Measurements from ENCODE around the gene WASF2. TPM values are rescaled to one million over a fixed set of nuclear protein-coding genes. Genes with fewer than 3 reads are reported as not detected.

WASF2 gene
- total RNA-seq, 1 experiment from 2014 or later, result 104 TPM

DNA sequence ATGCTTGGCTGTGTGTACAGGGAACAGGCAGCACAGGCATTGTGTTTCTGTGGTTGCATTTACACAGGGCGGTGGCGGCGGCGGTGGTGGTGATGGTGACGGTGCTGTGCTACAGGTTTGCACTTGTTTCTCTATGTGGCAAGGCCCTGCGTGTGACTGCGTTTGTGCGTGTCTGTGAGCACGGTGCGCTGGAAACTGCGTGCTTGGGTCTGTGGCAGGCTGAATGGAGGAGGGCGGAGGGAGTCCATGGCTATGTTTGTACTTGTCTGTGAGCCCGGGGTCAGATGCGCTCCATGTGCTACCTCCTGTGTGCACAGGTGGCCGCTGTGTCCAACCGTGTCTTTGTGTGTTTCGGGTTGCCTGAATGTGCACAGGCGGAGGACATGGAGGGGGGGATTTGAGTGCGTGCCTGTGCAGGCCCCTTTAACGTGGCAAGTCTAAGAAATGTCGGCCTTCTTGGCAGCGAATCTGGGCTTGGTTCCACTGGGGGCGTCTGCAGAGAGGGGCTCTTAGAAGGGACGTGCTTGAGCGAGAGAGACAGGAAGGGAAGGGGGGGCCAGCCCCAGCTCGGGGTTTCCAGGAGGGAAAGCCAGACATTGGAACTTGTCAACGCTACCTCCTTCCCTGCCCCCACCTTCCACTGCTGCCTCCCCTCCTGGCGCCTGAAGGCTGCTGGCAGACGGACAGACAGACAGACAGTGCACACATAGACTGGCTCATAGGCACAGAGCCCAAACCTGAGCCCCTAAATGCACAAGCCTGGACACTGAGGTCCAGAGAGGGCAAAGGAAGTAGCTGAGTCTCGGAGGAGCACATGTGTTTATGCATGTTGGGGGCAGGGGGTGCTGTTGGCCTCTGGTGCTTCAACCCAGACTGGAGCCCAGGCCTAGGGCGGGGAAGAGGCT is 32.7 kb upstream of the WASF2 start:
- no peaks in the 10 kb centered on the region for H3K36me3 Mint-ChIP-seq
- H3K27ac Mint-ChIP-seq, result peak overlapping the region; percentile 17; the same call in 1 of the 2 replicates
- ATAC-seq (peak; percentile 12), DNase-seq (ENCODE audit: low spot score) (peak; percentile 58)
- ChIA-PET CTCF (interaction anchor here (0.5 to 3.0 kb wide), 27 partner anchors 8 to 898 kb away, joined by 3 to 41 read pairs (median 5); partner anchors contain the start of genes AHDC1 and WASF2), POLR2A (interaction anchor here (0.7 to 1.2 kb wide), 3 partner anchors 33 to 52 kb away, joined by 3 to 5 read pairs (median 3); no protein-coding TSS in a partner anchor)
- no peak overlapping the region for H3K4me3 Mint-ChIP-seq
- H3K4me1 Mint-ChIP-seq, result peaks cover 74% of the 10 kb centered on the region
- no peaks in the 10 kb centered on the region for H3K27me3 Mint-ChIP-seq (ENCODE audit: low read depth)
- H3K9me3 Mint-ChIP-seq, result no peaks in the 10 kb centered on the region
- TF ChIP-seq MXD4 (CRISPR knock-in tag; IDR thresholded peaks at IDR 0.05; ENCODE audit: borderline replicate concordance) (no peak), TEAD4 (CRISPR knock-in tag; IDR thresholded peaks at IDR 0.05) (no peak), IRF2 (CRISPR knock-in tag; IDR thresholded peaks at IDR 0.05; ENCODE audit: borderline replicate concordance, low read depth) (no peak), JAZF1 (CRISPR knock-in tag; IDR thresholded peaks at IDR 0.05) (no peak), ZNF416 (CRISPR knock-in tag; IDR thresholded peaks at IDR 0.05) (no peak), ESRRA (CRISPR knock-in tag; IDR thresholded peaks at IDR 0.05; ENCODE audit: borderline replicate concordance) (no peak), MYBL2 (CRISPR knock-in tag; IDR thresholded peaks at IDR 0.05) (no peak)
- TF ChIP-seq, protein P1, sequence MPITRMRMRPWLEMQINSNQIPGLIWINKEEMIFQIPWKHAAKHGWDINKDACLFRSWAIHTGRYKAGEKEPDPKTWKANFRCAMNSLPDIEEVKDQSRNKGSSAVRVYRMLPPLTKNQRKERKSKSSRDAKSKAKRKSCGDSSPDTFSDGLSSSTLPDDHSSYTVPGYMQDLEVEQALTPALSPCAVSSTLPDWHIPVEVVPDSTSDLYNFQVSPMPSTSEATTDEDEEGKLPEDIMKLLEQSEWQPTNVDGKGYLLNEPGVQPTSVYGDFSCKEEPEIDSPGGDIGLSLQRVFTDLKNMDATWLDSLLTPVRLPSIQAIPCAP (CRISPR knock-in tag; IDR thresholded peaks at IDR 0.05), result no peak
- TF ChIP-seq, protein P2, sequence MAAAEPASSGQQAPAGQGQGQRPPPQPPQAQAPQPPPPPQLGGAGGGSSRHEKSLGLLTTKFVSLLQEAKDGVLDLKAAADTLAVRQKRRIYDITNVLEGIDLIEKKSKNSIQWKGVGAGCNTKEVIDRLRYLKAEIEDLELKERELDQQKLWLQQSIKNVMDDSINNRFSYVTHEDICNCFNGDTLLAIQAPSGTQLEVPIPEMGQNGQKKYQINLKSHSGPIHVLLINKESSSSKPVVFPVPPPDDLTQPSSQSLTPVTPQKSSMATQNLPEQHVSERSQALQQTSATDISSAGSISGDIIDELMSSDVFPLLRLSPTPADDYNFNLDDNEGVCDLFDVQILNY (CRISPR knock-in tag; IDR thresholded peaks at IDR 0.05), result no peak
- TF ChIP-seq, protein P3, sequence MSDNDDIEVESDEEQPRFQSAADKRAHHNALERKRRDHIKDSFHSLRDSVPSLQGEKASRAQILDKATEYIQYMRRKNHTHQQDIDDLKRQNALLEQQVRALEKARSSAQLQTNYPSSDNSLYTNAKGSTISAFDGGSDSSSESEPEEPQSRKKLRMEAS (CRISPR knock-in tag; IDR thresholded peaks at IDR 0.05), result no peak

DNA sequence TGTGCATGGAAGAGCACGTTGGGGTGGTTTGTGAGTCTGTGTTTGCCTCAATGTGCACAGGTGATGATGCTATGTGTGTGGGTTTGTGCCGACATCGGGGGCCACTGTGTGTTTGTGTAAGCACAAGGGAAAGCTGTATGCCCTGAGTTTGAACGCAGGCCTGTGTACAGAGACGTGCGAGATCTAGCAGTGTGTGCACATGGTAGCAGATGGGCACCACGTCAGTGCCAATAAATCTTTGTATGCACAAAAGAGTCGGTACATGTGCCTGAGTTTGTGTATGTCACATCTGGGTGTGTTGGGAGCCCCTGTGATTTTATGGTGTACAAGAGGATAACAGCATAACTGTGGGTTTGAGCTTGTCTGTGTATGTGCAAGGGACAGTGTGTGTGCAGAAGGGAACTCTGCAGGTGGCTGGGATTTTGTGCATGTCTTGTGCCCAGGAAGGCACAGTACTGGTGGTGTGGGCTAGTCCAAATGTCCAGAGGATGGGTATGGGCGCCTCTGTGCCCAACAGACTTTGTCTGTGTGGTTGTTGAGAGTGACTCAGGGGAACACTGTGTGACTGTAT is 32.0 kb upstream of the WASF2 start:
- POLR2A ChIA-PET, result no interaction called here

DNA sequence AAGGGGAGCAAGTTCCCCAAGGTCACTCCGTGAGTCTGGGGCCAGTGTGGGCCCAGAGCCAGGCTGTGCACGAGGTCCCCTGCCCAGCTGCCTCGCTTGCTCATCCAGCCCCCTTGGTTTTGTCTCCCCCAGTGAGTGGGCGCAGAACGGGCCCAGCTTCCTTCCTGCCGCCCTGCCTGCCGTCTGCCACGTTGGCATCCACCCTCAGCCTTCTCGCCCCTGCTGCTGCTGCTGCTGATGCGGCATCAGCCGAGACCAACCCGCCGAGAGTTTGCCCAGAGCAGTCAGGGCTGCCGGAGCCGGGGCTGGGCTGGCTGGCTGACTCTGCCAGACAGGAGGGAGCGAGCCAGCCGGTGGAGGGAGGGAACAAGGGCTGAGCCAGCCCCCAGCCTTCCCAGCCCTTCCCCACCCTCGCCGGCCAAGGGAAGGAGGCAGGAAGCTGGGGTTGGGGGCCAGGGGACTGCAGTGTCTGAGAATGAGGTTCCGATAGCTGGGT is 31.4 kb upstream of the WASF2 start:
- Mint-ChIP-seq H3K27ac (no peak overlapping the region; the same call in 1 of the 2 replicates), H3K4me1 (peaks cover 67% of the 10 kb centered on the region), H3K9me3 (no peaks in the 10 kb centered on the region), H3K27me3 (ENCODE audit: low read depth) (no peaks in the 10 kb centered on the region), H3K4me3 (no peak overlapping the region), H3K36me3 (no peaks in the 10 kb centered on the region)
- ATAC-seq (no peak), DNase-seq (ENCODE audit: low spot score) (no peak)
- TF ChIP-seq NR3C1 (CRISPR knock-in tag; conservative IDR thresholded peaks at IDR 0.05; ENCODE audit: low read depth), result no peak
- TF ChIP-seq NR1H2 (CRISPR knock-in tag; IDR thresholded peaks at IDR 0.05), result no peak
- TF ChIP-seq ZNF121 (CRISPR knock-in tag; IDR thresholded peaks at IDR 0.05), result 0 out of 2 replicates have a peak, but pooled peaks have one; percentile 21
- TF ChIP-seq GTF2I (CRISPR knock-in tag; conservative IDR thresholded peaks at IDR 0.05), result no peak
- no peak for TF ChIP-seq MYBL2 (CRISPR knock-in tag; IDR thresholded peaks at IDR 0.05)
- TF ChIP-seq GABPB1 (CRISPR knock-in tag; IDR thresholded peaks at IDR 0.05), result 0 out of 2 replicates have a peak, but pooled peaks have one; percentile 14
- CTCF ChIA-PET, result interaction anchor here (0.6 to 3.0 kb wide), 4 partner anchors 27 to 89 kb away, joined by 3 to 35 read pairs (median 4); no protein-coding TSS in a partner anchor
- POLR2A ChIA-PET, result no interaction called here

More for the DNA sequence above, 32.0 kb upstream of the WASF2 start:
- Mint-ChIP-seq H3K27ac (no peak overlapping the region; the same call in 1 of the 2 replicates), H3K27me3 (ENCODE audit: low read depth) (no peaks in the 10 kb centered on the region), H3K9me3 (no peaks in the 10 kb centered on the region), H3K4me3 (no peak overlapping the region), H3K36me3 (no peaks in the 10 kb centered on the region), H3K4me1 (peaks cover 73% of the 10 kb centered on the region)
- ATAC-seq, result no peak
- no peak for DNase-seq (ENCODE audit: low spot score)
- CTCF ChIA-PET, result interaction anchor here (1.6 to 3.0 kb wide), 2 partner anchors 35 to 131 kb away, joined by 7 to 35 read pairs; no protein-coding TSS in a partner anchor
- no peak for TF ChIP-seq GTF2I (CRISPR knock-in tag; conservative IDR thresholded peaks at IDR 0.05)
- no peak for TF ChIP-seq SMAD3 (CRISPR knock-in tag; IDR thresholded peaks at IDR 0.05; ENCODE audit: borderline replicate concordance)
- TF ChIP-seq ZNF423 (CRISPR knock-in tag; IDR thresholded peaks at IDR 0.05), result no peak
- TF ChIP-seq, protein P4, sequence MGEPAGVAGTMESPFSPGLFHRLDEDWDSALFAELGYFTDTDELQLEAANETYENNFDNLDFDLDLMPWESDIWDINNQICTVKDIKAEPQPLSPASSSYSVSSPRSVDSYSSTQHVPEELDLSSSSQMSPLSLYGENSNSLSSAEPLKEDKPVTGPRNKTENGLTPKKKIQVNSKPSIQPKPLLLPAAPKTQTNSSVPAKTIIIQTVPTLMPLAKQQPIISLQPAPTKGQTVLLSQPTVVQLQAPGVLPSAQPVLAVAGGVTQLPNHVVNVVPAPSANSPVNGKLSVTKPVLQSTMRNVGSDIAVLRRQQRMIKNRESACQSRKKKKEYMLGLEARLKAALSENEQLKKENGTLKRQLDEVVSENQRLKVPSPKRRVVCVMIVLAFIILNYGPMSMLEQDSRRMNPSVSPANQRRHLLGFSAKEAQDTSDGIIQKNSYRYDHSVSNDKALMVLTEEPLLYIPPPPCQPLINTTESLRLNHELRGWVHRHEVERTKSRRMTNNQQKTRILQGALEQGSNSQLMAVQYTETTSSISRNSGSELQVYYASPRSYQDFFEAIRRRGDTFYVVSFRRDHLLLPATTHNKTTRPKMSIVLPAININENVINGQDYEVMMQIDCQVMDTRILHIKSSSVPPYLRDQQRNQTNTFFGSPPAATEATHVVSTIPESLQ (CRISPR knock-in tag; IDR thresholded peaks at IDR 0.05), result no peak
- TF ChIP-seq, protein P5, sequence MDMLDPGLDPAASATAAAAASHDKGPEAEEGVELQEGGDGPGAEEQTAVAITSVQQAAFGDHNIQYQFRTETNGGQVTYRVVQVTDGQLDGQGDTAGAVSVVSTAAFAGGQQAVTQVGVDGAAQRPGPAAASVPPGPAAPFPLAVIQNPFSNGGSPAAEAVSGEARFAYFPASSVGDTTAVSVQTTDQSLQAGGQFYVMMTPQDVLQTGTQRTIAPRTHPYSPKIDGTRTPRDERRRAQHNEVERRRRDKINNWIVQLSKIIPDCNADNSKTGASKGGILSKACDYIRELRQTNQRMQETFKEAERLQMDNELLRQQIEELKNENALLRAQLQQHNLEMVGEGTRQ (CRISPR knock-in tag; IDR thresholded peaks at IDR 0.05), result no peak

Measured in WTC11 (cell line).